HT1080 (cell line): ENCODE data around the gene MFF. TPM values are rescaled to one million over a fixed set of nuclear protein-coding genes. Genes with fewer than 3 reads are reported as not detected.
"Not testable (repeated sequence)": the region's sequence is repeated elsewhere in the genome, so short reads cannot be mapped to it uniquely, and the experiment has no call there.

Experiments used
- DNase-seq: peaks from one replicate; pipeline ENCODE4 v3.0.0-alpha.2; 2015; ENCODE audit warnings: low read depth
- total RNA-seq: library from RNA; depleted of rRNA; stranded (reverse); fragments of >200 nt; shearing (Covaris generic); gene quantifications from 2 replicates; pipeline ENCODE4 v1.2.3, GENCODE V29; 2014

The MFF gene
- total RNA-seq, 1 experiment from 2014 or later = 132 TPM

DNA sequence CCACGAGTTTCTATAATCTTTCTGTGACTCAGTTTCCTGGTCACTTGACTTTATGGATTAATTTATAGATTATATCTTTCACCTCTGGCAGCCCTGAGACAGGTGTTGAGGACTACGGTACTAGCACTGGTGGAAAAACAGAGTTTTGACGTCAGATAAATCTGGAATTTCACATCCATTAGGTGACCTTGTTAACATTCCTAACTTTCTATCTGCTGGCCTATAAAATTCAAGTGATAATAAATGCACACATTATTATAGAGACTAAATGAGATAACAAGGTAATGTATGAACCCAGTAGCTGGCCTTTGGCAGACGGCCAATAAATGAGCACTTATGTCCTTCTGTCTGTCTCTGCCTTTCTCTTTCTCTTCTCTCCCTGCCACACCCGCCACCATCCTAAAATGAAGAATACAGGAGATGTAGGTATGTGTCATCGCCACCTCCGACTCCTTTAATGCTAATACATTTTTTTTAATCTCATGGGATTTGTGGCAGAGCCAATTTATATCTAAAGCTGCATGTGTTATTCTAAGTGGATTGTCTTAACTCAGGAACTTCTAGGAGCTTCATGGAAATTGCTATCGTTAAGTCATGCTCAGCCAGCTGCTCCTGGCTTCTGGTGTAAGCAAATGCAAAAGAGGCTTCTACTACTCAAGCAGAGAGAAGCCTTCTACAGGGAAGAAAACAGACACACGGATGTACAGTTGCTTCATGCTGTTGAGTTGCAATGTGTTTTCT lies 51.8 kb downstream of the MFF start:
- DNase-seq = no peak

DNA sequence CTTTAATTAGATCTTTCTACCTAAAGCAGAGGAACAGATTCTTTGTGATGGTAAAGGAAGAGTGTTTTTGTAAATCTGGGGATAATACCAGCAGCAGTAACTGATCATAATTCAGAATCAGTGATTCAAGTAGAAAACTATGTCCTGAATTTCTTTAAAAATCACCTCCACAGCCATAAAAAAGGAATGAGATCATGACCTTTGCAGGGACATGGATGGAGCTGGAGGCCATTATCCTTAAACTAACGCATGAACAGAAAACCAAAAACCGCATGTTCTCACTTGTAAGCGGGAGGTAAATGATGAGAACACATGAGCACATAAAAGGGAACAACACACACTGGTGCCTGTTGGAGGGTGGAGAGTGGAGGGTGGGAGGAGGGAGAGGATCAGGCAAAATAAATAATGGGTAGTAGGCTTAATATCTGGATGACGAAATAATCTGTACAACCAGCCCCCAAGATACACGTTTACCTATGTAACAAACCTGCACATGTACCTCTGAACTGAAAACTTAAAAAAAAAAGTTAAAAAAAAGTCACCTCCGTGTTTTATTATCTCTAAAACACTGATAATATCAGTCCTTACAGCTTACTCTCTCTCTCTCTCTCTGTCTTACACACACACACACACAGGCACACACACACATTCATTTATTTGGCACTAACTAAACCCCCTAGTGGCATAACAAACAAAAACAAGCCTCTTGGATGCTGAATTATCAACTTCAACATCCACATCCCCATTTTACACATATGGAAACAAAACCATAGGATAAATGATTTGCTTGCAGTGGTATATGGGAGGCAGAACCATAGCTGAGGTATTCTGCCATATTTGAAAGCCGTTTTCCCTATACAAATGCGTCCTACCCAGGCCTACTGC lies 52.7 kb downstream of the MFF start:
- DNase-seq = no peak

DNA sequence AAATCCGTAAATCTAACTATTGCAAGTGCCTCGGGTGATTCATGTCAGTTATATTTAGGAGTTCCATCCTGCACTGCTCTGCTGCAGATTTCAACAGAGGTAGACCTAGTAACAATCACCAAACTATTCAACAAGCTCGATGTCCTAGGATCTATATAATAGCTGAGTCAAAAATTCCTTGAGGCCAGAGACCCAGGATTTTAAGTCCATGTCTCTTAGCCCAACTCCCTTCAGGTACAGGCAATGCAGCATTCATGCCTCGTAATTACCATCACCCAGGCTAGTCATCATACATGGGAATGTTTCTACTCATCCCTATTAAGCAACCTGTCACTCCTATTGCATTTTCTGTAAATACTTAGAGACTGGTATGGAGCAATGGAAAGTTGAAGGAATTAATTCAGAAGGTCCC lies 53.3 kb downstream of the MFF start:
- DNase-seq = no peak

GRCh38 chr2:227379095-227379494 lies 54.0 kb downstream of the MFF start, which contains the start of gene TM4SF20:
TM4SF20 (minus strand) TSS chr2:227379306; CDS start chr2:227379268, 38 bp downstream.
- no peak for DNase-seq

GRCh38 chr2:227382241-227382835 lies 57.3 kb downstream of the MFF start:
- not testable (repeated sequence) for DNase-seq

DNA sequence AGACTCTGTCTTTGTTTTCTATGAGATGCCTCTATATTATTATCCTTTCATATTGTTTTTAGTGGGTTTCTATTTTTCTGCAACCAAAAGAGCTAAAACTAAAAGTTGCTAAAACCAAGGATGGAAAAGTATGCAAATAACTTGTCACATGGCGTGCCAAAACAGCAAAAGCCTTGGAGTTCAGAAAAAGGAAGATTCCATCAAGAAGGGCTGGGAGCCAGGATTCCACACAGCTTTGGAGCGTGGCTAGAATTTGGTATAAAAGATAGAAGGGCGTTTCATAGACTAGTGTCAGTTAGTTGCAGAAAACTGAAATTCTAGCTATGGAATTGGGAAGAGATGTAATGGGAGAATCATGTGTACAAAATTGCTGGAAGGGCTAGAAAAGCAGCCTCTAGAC lies 58.6 kb downstream of the MFF start:
- DNase-seq = no peak

DNA sequence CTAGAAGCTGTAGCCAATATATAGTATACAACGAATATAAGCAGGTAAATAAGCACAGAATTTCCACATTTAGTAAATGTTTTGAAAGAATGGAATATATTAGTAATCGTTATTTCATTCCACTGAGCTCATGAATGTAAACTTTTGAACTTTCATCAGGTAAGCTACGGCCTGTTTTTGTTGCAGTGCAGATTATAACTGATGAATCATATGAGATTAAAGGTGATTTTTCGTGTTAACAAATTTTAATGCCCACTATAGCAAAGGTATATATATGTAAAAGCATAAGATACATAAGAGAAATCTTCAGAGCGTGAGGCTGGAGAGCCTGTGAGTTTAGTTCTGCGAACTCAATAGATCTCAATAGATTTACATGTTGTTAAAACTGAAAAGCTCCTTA lies 61.6 kb downstream of the MFF start:
- no peak for DNase-seq

GRCh38 chr2:227387583-227387982 lies 62.5 kb downstream of the MFF start, which contains the start of gene SCYGR1:
SCYGR1 (minus strand) TSS chr2:227387949; CDS start chr2:227387949, 0 bp downstream.
- DNase-seq = not testable (repeated sequence)

GRCh38 chr2:227388537-227389011 lies 63.5 kb downstream of the MFF start:
- peak; percentile 50 for DNase-seq

DNA sequence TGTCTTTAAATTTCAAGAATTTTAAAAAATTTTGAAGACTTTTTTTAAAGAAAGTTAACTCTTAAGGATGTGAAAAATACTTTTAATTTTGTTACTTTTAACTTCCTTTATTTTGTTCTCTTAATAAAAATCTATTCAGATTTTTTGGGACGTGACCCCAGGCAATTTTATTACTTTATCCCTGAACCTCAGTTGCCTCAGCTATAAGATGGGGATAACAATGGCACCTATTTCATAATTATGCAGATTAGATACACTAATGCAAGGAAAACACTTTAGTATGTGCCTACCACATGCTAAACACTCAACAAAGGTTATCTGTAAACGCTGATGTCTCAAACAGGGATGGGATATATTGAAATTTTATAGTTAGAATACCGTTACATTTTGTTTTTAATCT lies 64.2 kb downstream of the MFF start:
- DNase-seq = no peak

GRCh38 chr2:227389661-227390060 lies 64.6 kb downstream of the MFF start:
- DNase-seq = no peak

- no peak for DNase-seq
Measured at GRCh38 chr2:227390468-227391256, 65.6 kb downstream of the MFF start.

GRCh38 chr2:227394401-227394800 lies 69.3 kb downstream of the MFF start:
- DNase-seq = no peak

GRCh38 chr2:227395556-227395955 lies 70.5 kb downstream of the MFF start:
- no peak for DNase-seq

DNA sequence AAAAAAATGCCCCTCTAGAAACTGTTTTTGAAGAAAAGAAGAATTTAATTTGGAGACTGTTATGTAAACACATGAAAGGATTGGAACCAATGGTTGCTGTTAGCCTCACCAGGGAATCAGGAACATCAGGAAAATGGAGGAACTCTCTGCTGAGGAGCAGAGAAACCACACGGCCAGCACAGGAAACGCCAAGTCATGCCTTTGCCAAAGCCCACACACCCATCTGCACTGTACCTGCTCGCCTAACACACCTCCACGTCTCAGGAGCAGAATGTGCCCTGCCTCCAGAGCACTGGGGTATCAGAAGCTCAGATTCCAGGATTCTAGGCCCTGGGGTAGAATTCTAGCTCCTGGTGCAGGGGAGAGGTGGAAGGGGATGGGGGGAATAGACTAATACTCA lies 72.5 kb downstream of the MFF start:
- no peak for DNase-seq

GRCh38 chr2:227398684-227399670 lies 73.9 kb downstream of the MFF start:
- no peak for DNase-seq

GRCh38 chr2:227401550-227401949 lies 76.5 kb downstream of the MFF start:
- DNase-seq = no peak

- DNase-seq = no peak
Measured at GRCh38 chr2:227402321-227402720, 77.3 kb downstream of the MFF start.

GRCh38 chr2:227402959-227403358 lies 77.9 kb downstream of the MFF start:
- peak; percentile 45 for DNase-seq
